ENCODE results near the gene IFNE. TPM values are rescaled to one million over a fixed set of nuclear protein-coding genes. Genes with fewer than 3 reads are reported as not detected.
"Not testable (repeated sequence)": the region's sequence is repeated elsewhere in the genome, so short reads cannot be mapped to it uniquely, and the experiment has no call there.

Gene IFNE
- total RNA-seq, 3 donors from 2014 or later, result 0.33 to 1.0 TPM; not detected in 1

DNA sequence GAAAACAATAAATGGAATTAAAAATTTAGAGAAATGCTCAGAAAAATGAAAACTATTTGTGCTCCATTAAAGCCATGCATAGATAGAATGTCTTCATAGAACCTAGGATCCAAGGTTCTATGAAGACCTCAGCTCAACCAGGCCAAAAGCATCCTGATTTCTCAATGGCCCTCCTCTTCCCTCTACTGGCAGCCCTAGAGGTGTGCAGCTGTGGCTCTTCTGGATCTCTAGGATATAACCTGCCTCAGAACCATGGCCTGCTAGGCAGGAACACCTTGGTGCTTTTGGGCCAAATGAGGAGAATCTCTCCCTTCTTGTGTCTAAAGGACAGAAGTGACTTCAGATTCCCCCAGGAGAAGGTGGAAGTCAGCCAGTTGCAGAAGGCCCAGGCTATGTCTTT lies 26.8 kb downstream of the IFNE start:
- Histone ChIP-seq H3K9me3 (no peaks in the 10 kb centered on the region), H3K4me1 (no peaks in the 10 kb centered on the region), H3K36me3 (no peaks in the 10 kb centered on the region), H3K4me3 (no peak overlapping the region), H3K27ac (no peak overlapping the region), H3K27me3 (no peaks in the 10 kb centered on the region)
- peak in 2 of 3 donors; percentile 22 to 60 for TF ChIP-seq CTCF (IDR thresholded peaks at IDR 0.05)
- no peak for TF ChIP-seq POLR2A (IDR thresholded peaks at IDR 0.05)
- intact Hi-C loops (cut with DNase I; ENCODE audit: low total_unique reads), result no loop called here
- no peak for DNase-seq (ENCODE audit: low spot score in 2 of 2)

DNA sequence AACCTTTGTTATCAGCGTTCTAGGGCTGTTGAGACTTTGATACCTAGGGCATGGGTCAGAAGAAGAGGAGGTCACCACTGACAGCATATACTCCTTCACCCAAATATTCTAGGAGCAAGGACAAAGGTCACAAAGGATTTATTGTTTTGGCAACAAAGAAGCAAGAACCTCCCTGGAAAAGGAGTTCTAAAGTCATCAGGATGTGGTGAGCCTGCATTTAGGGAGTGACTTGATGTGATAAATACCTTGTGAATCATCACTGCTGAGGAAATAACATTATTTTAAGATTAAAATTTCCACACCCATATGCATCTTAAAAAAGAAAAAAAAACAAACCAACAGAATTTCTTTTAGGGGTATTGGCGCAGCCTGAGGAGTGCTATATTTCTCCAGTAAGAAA lies 28.0 kb downstream of the IFNE start:
- Histone ChIP-seq H3K27me3 (no peaks in the 10 kb centered on the region), H3K4me1 (no peaks in the 10 kb centered on the region), H3K27ac (no peak overlapping the region), H3K4me3 (no peak overlapping the region), H3K9me3 (no peaks in the 10 kb centered on the region), H3K36me3 (no peaks in the 10 kb centered on the region)
- no peak for DNase-seq (ENCODE audit: low spot score in 2 of 2)
- TF ChIP-seq POLR2AphosphoS5 (IDR thresholded peaks at IDR 0.05) (no peak), POLR2A (IDR thresholded peaks at IDR 0.05) (no peak), CTCF (IDR thresholded peaks at IDR 0.05) (no peak)
- intact Hi-C loops (cut with DNase I; ENCODE audit: low total_unique reads), result no loop called here

DNA sequence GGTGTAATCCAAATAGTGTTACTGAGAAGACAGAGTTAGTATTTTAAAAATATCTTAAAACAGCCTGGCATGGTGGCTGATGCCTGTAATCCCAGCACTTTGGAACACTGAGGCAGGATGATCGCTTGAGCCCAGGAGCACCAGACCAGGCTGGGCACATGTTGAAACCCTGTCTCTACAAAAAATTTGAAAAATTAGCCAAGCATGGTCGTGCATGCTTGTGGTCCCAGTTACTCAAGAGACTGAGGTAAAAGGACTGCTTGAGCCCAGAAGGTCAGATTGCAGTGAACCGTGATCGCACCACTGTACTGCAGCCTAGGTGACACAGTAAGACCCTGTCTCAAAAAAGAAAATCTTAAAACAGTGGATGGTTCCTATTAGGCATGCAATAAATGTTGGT lies 29.4 kb downstream of the IFNE start:
- Histone ChIP-seq H3K4me1 (no peaks in the 10 kb centered on the region), H3K9me3 (no peaks in the 10 kb centered on the region), H3K27ac (no peak overlapping the region), H3K4me3 (no peak overlapping the region), H3K36me3 (no peaks in the 10 kb centered on the region), H3K27me3 (no peaks in the 10 kb centered on the region)
- intact Hi-C loops (cut with DNase I; ENCODE audit: low total_unique reads), result no loop called here
- no peak for TF ChIP-seq POLR2AphosphoS5 (IDR thresholded peaks at IDR 0.05)
- no peak for TF ChIP-seq POLR2A (IDR thresholded peaks at IDR 0.05)
- TF ChIP-seq CTCF (IDR thresholded peaks at IDR 0.05), result no peak
- no peak for DNase-seq (ENCODE audit: low spot score in 2 of 2)

- Histone ChIP-seq H3K27ac (no peak overlapping the region), H3K9me3 (no peaks in the 10 kb centered on the region), H3K27me3 (no peaks in the 10 kb centered on the region), H3K4me3 (no peak overlapping the region), H3K36me3 (no peaks in the 10 kb centered on the region), H3K4me1 (no peaks in the 10 kb centered on the region)
- intact Hi-C loops (cut with DNase I; ENCODE audit: low total_unique reads), result no loop called here
- TF ChIP-seq CTCF (IDR thresholded peaks at IDR 0.05), result no peak
- TF ChIP-seq POLR2AphosphoS5 (IDR thresholded peaks at IDR 0.05), result no peak
- TF ChIP-seq POLR2A (IDR thresholded peaks at IDR 0.05), result no peak
- no peak for DNase-seq (ENCODE audit: low spot score in 2 of 2)
Measured at GRCh38 chr9:21450733-21451394, 31.2 kb downstream of the IFNE start.

DNA sequence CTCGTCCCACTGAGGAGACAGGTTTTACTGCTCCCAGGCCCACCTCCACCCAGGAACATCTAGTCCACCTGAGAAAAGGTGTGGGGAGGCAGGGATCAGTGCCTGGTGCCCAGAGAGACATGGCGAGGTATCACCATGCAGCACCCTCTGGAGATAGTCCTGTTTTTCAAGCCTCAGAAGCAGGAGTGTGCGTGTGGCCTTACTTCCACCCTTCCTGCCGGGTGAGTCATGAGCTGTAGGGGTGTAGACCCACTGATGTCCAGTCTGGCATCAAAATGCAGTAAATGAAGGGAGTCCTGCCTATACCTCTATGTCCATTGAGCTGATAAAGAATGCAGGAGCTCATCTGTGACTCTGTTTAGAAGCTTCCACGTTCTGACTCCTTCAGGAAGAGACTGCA lies 32.8 kb downstream of the IFNE start:
- DNase-seq (ENCODE audit: low spot score in 2 of 2); H3K9me3 ChIP-seq; H3K4me1 ChIP-seq; H3K27me3 ChIP-seq; H3K27ac ChIP-seq; H3K4me3 ChIP-seq; H3K36me3 ChIP-seq; intact Hi-C loops (cut with DNase I; ENCODE audit: low total_unique reads): not testable (repeated sequence)
